Heart left ventricle (tissue), 16 donors: ENCODE data around the gene DDOST. TPM values are rescaled to one million over a fixed set of nuclear protein-coding genes. Genes with fewer than 3 reads are reported as not detected.

ENCODE experiments used
- ATAC-seq, 4 donors: fragments of 200-7000 bp; cut with Tn5 transposase; one replicate each; pipeline ENCODE4 v1.9.1; 2020 to 2022; ENCODE audit warnings: moderate library complexity in 4 of 4, mild to moderate bottlenecking in 3 of 4, moderate number of reproducible peaks in 1 of 4
- DNase-seq, 5 donors: peaks; one replicate each; pipeline ENCODE4 v3.0.0-alpha.2; 2020
- H3K27ac ChIP-seq, 12 donors: fragments of 200-600 bp; sonication (generic) in 4 of 12; one replicate each; pipeline versions ENCODE4 v1.5.0 to v1.8.0; 2016 to 2022; ENCODE audit warnings: mild to moderate bottlenecking in 2 of 12
- H3K27me3 ChIP-seq, 9 donors: fragments of 200-600 bp; sonication (generic) in 2 of 9; one replicate each; pipeline versions ENCODE4 v1.5.1 to v1.8.0; 2016 to 2022; ENCODE audit warnings: mild to moderate bottlenecking in 3 of 9
- H3K36me3 ChIP-seq, 9 donors: fragments of 200-600 bp; sonication (generic) in 2 of 9; one replicate each; pipeline versions ENCODE4 v1.5.0 to v1.8.0; 2018 to 2022; ENCODE audit warnings: mild to moderate bottlenecking in 2 of 9
- H3K4me1 ChIP-seq, 12 donors: fragments of 200-600 bp; sonication (generic) in 4 of 12; one replicate each; pipeline versions ENCODE4 v1.5.0 to v1.8.0; 2016 to 2022; ENCODE audit warnings: mild to moderate bottlenecking in 3 of 12
- H3K4me3 ChIP-seq, 12 donors: fragments of 200-600 bp; sonication (generic) in 4 of 12; one replicate each; pipeline versions ENCODE4 v1.5.0 to v1.8.0; 2017 to 2022; ENCODE audit warnings: mild to moderate bottlenecking in 9 of 12, moderate library complexity in 4 of 12
- H3K9me3 ChIP-seq, 12 donors: fragments of 200-600 bp; sonication (generic) in 4 of 12; one replicate each; pipeline versions ENCODE4 v1.5.0 to v1.8.0; 2016 to 2022; ENCODE audit warnings: mild to moderate bottlenecking in 1 of 12
- CTCF ChIP-seq, 12 donors: fragments of 200-600 bp; sonication (generic) in 4 of 12; IDR thresholded peaks; one replicate each; pipeline versions ENCODE4 v1.5.0 to v1.8.0; 2018 to 2022; ENCODE audit warnings: antibody characterized with exemption in 12 of 12, mild to moderate bottlenecking in 5 of 12
- POLR2A ChIP-seq, 2 donors: fragments of 450-650 bp; IDR thresholded peaks; one replicate each; pipeline ENCODE4 v1.6.1; 2017; ENCODE audit warnings: antibody characterized with exemption in 2 of 2, mild to moderate bottlenecking in 2 of 2, moderate library complexity in 2 of 2
- WGBS, 4 donors: extraction: QIAGEN DNeasy Blood & Tissue Kit in 2 of 4; methylation state at CpG; one replicate each; pipeline versions ENCODE4 v1.1.5 to v1.1.7; 2013 to 2018; 5-methylcytosine and 5-hydroxymethylcytosine counted together
- intact Hi-C, 10 donors: fragments of 100-400 bp; cut with DNase I; formaldehyde crosslinking; loops; one replicate each; pipeline versions ENCODE4 v1.11.1 to v1.14.2; 2022
- polyA plus RNA-seq, 2 donors: library from polyadenylated mRNA; stranded (reverse); fragments of 200-250 nt; gene quantifications; one replicate each; pipeline ENCODE4 v1.2.3, GENCODE V29; 2013
- total RNA-seq, 9 donors: library from RNA; depleted of rRNA in 2 of 9; stranded (reverse); fragments of >200 nt in 2 of 9; fragmentation: NEBNext Ultra II Directional in 3 of 9; extraction: Animal tissue kit (Norgen Biotek cat#: 25700) in 3 of 9; gene quantifications; one replicate each; pipeline versions ENCODE4 v1.1.0 to v1.2.4, GENCODE V29; 2016 to 2023
- donor health status: ischemic (EF 13 %, LVEDD 7.1; RV severe dilation, severe dysfunction).
- donor health status: healthy with polysubstance abuse.
- donor health status: DM: no; HTN: yes; CAD: no.
- donor health status: DM: no; HTN: no; CAD: no.
- donor health status: ischemic (EF 25% LVEDD 6.9; RV normal size, moderate dysfunction).
- donor health status: ischemic (EF 25% LVEDD 5.7; RV mildly dilated, moderate dysfunction).
- donor health status: healthy.
- donor health status: DM: yes; HTN: yes; CAD: no.
- donor health status: ischemic (EF 35%, LVEDD 5.7; RV mildly dilated, moderate dysfunction).
- donor health status: nonischemic (EF 11% LVEDD 7.7; RV severe dilation, severe dysfunction).
- donor health status: DM: yes; HTN: yes; CAD: no.
- donor health status: PGD.
- donor health status: ischemic (EF 29% LVEDD 5.4; RV normal size, mild dysfunction).
- donor health status: nonischemic (EF 23%, LVEDD 6.1; RV moderate dilation, normal function).

Gene DDOST
- total and polyA plus RNA-seq, 11 donors, result 88.9 to 211 (median 128) TPM

GRCh38 chr1:20682571-20683236 lies 21.5 kb upstream of the DDOST start:
- ATAC-seq, result peak in 3 of 4 donors; percentile 16 to 28 (median 17)
- intact Hi-C loops, result loop anchor here in 1 of 10 donors (5.0 kb wide), 1 partner anchor 50 kb away; the partner anchor contains the start of gene SH2D5
- peak overlapping the region in 7 of 12 donors; percentile 7 to 67 (median 53) for H3K4me3 ChIP-seq
- H3K9me3 ChIP-seq, result no peaks in the 10 kb centered on the region
- TF ChIP-seq CTCF (IDR thresholded peaks at IDR 0.05) (no peak), POLR2A (IDR thresholded peaks at IDR 0.05) (no peak)
- H3K27me3 ChIP-seq, result no peaks in the 10 kb centered on the region
- 56 to 76% (median 67%) methylated on average over 20 to 24 of the region's 24 CpGs for WGBS, 4 donors
- H3K27ac ChIP-seq, result peak overlapping the region in 7 of 12 donors; percentile 8 to 95 (median 86)
- peaks cover 0 to 34% (median 14%) of the 10 kb centered on the region in 12 donors for H3K4me1 ChIP-seq
- peaks cover 0 to 22% (median 0%) of the 10 kb centered on the region in 9 donors for H3K36me3 ChIP-seq
- DNase-seq, result peak in 3 of 5 donors; percentile 33 to 65 (median 61)

GRCh38 chr1:20681999-20682398 lies 20.8 kb upstream of the DDOST start:
- no peaks in the 10 kb centered on the region for H3K9me3 ChIP-seq
- peak overlapping the region in 1 of 12 donors; percentile 15 for H3K4me3 ChIP-seq
- intact Hi-C loops, result loop anchor here in 1 of 10 donors (5.0 kb wide), 1 partner anchor 50 kb away; the partner anchor contains the start of gene SH2D5
- DNase-seq, result peak in 1 of 5 donors; percentile 54
- peak overlapping the region in 2 of 12 donors; percentile 89 to 95 for H3K27ac ChIP-seq
- H3K27me3 ChIP-seq, result no peaks in the 10 kb centered on the region
- WGBS, 4 donors, result 88 to 93% (median 89%) methylated on average over 9 of the region's 9 CpGs
- H3K4me1 ChIP-seq, result peaks cover 0 to 34% (median 14%) of the 10 kb centered on the region in 12 donors
- no peak for TF ChIP-seq CTCF (IDR thresholded peaks at IDR 0.05)
- TF ChIP-seq POLR2A (IDR thresholded peaks at IDR 0.05), result no peak
- H3K36me3 ChIP-seq, result peaks cover 0 to 27% (median 2%) of the 10 kb centered on the region in 9 donors
- ATAC-seq, result no peak

GRCh38 chr1:20680269-20680668 lies 19.1 kb upstream of the DDOST start:
- 82 to 87% (median 86%) methylated on average over 5 of the region's 5 CpGs for WGBS, 4 donors

More at GRCh38 chr1:20680269-20680668, 19.1 kb upstream of the DDOST start:
- no peaks in the 10 kb centered on the region for H3K9me3 ChIP-seq
- ATAC-seq, result no peak
- H3K36me3 ChIP-seq, result peaks cover 0 to 30% (median 3%) of the 10 kb centered on the region in 9 donors
- H3K27ac ChIP-seq, result no peak overlapping the region
- no peak for TF ChIP-seq POLR2A (IDR thresholded peaks at IDR 0.05)
- TF ChIP-seq CTCF (IDR thresholded peaks at IDR 0.05), result no peak
- no peak overlapping the region for H3K4me3 ChIP-seq
- H3K27me3 ChIP-seq, result no peaks in the 10 kb centered on the region
- intact Hi-C loops, result loop anchor here in 1 of 10 donors (5.0 kb wide), 1 partner anchor 52 kb away; the partner anchor contains the start of gene SH2D5
- peak in 1 of 5 donors; percentile 14 for DNase-seq
- H3K4me1 ChIP-seq, result peaks cover 0 to 24% (median 9%) of the 10 kb centered on the region in 12 donors
